PC-9 (cell line): ENCODE measurements around the gene USP22. TPM values are rescaled to one million over a fixed set of nuclear protein-coding genes. Genes with fewer than 3 reads are reported as not detected.

Experiments used
- BruUV-seq: library from RNA; stranded (reverse); fragments of 400-500 nt; replicated peaks from 2 replicates; lab custom pipeline; 2021; lab: Mats Ljungman, UMichigan
- CTCF ChIA-PET: fragments of 300-600 bp; sonication (Branson Sonifier 250); formaldehyde crosslinking; loops from one replicate; lab custom pipeline; 2022; ENCODE audit warnings: antibody characterized with exemption; lab: Charles Lee
- POLR2A ChIA-PET: fragments of 300-600 bp; sonication (Branson Sonifier 250); formaldehyde crosslinking; loops from one replicate; lab custom pipeline; 2022; ENCODE audit warnings: antibody characterized with exemption; ENCODE audit not compliant: unreplicated experiment; lab: Charles Lee
- DNase-seq, 2 experiments: peaks; one replicate each; pipeline versions ENCODE4 v3.0.0 to v3.0.0-alpha.2; 2015 to 2022; ENCODE audit warnings: mixed read lengths in 1 of 2
- H2AFZ ChIP-seq: fragments of 200-600 bp; sonication (generic); 2 replicates; pipeline ENCODE4 v1.8.1; 2017; ENCODE audit warnings: antibody characterized with exemption
- H3F3A ChIP-seq: fragments of 200-600 bp; sonication (generic); 2 replicates; pipeline ENCODE4 v1.8.1; 2017; ENCODE audit warnings: antibody characterized with exemption, mild to moderate bottlenecking, low read depth; ENCODE audit not compliant: insufficient read depth
- H3K27ac ChIP-seq: fragments of 200-600 bp; sonication (generic); 2 replicates; pipeline ENCODE4 v1.6.1; 2016; ENCODE audit warnings: mixed run types
- H3K27me3 ChIP-seq: fragments of 200-600 bp; sonication (generic); 2 replicates; pipeline ENCODE4 v1.6.1; 2016; ENCODE audit warnings: low read depth, mixed run types; ENCODE audit not compliant: insufficient read depth
- H3K36me3 ChIP-seq: fragments of 200-600 bp; sonication (generic); 2 replicates; pipeline ENCODE4 v1.6.1; 2016; ENCODE audit warnings: low read depth, mixed run types
- H3K4me1 ChIP-seq: fragments of 200-600 bp; sonication (generic); replicated peaks from 2 replicates; pipeline ENCODE4 v1.6.1; 2016; ENCODE audit warnings: mixed run types; ENCODE audit not compliant: insufficient read depth
- H3K4me2 ChIP-seq: fragments of 200-600 bp; sonication (generic); 2 replicates; pipeline ENCODE4 v1.6.1; 2017; ENCODE audit warnings: mixed run types
- H3K4me3 ChIP-seq: fragments of 200-600 bp; sonication (generic); 2 replicates; pipeline ENCODE4 v1.6.1; 2016; ENCODE audit warnings: mixed run types
- H3K79me2 ChIP-seq: fragments of 200-600 bp; sonication (generic); 2 replicates; pipeline ENCODE4 v1.6.1; 2017; ENCODE audit warnings: low read depth, mixed run types
- H3K9me2 ChIP-seq: fragments of 200-600 bp; sonication (generic); 2 replicates; pipeline ENCODE4 v1.8.1; 2017; ENCODE audit warnings: mild to moderate bottlenecking; ENCODE audit not compliant: insufficient read depth
- H3K9me3 ChIP-seq: fragments of 200-600 bp; sonication (generic); 2 replicates; pipeline ENCODE4 v1.8.1; 2016; ENCODE audit warnings: low read depth; ENCODE audit not compliant: insufficient read depth
- H4K20me1 ChIP-seq: fragments of 200-600 bp; sonication (generic); 2 replicates; pipeline ENCODE4 v1.8.1; 2017; ENCODE audit not compliant: insufficient read depth
- EZH2 ChIP-seq: fragments of 200-600 bp; sonication (generic); IDR thresholded peaks from 2 replicates; pipeline ENCODE4 v1.8.0; 2017; ENCODE audit warnings: antibody characterized with exemption, low read depth
- intact Hi-C: fragments of 100-400 bp; cut with micrococcal nuclease; formaldehyde crosslinking; loops from one replicate; pipeline ENCODE4 v1.10.0; 2022; ENCODE audit not compliant: unreplicated experiment
- total RNA-seq: library from RNA; stranded (reverse); gene quantifications from 2 replicates; pipeline ENCODE4 v1.2.3, GENCODE V29; 2021
- TF ChIP-seq, protein P1 (sequence below): fragments of 200-600 bp; sonication (generic); conservative IDR thresholded peaks from 2 replicates; pipeline ENCODE4 v1.6.1; 2017; ENCODE audit warnings: mixed run types, antibody characterized with exemption, mild to moderate bottlenecking, moderate library complexity

The USP22 gene
- total RNA-seq, 1 experiment from 2014 or later = 296 TPM

DNA sequence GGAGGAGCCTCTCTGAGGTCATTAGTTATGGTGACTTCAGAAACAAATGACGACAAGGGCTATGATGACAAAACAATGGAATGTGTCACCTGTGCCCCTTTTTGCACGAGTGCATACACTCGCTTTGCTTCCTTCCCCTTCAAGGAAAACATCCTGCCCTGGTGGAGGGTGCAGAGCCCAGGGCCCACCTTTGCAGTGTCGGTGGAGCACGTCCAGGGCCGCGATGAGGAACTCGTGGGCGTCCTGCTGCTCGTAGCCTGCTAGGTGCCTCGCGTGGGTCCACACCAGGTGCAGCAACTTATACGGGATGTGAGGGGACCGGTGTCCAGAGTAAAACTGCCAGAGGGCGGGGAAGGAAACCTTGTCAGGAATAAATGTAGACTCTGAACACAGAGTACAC is 27.2 kb downstream of the USP22 start:
- BruUV-seq = no TSS peak

DNA sequence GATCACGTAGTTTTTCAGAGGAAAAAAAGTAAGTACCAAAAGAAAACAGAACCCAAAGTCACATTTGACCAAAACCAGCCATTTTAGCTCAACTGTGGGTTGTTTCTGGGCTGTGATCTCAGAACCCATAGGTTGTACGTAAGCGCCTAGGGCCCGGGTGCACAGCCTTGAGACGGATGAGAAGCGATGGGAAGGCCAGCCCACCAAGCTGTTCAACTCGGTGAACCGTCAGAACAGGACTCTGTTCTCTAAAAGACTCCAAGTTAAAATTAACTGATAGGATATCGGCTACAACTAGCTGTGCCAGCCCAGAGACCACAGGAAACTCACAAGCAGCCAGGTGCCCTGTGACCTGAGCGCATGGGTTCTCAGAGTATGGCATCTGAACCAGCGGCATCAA is 28.3 kb downstream of the USP22 start:
- Histone ChIP-seq H3F3A (peaks cover 5% of the 10 kb centered on the region; the same call in 1 of the 2 replicates), H3K79me2 (peaks cover 32% of the 10 kb centered on the region; the same call in 1 of the 2 replicates), H2AFZ (no peak overlapping the region), H3K9me2 (no peaks in the 10 kb centered on the region), H3K4me3 (no peak overlapping the region), H3K9me3 (no peaks in the 10 kb centered on the region), H3K4me1 (no peaks in the 10 kb centered on the region), H3K27me3 (no peaks in the 10 kb centered on the region), H4K20me1 (peaks cover 92% of the 10 kb centered on the region), H3K36me3 (peaks cover 37% of the 10 kb centered on the region), H3K27ac (no peak overlapping the region), H3K4me2 (no peak overlapping the region)
- intact Hi-C loops = no loop called here
- DNase-seq = no peak
- POLR2A ChIA-PET = no interaction called here
- no TSS peak for BruUV-seq
- CTCF ChIA-PET = interaction anchor here (1.4 kb wide), 1 partner anchor 11 kb away, joined by 3 read pairs; no protein-coding TSS in a partner anchor
- no peak for TF ChIP-seq EZH2
- TF ChIP-seq, protein P1, sequence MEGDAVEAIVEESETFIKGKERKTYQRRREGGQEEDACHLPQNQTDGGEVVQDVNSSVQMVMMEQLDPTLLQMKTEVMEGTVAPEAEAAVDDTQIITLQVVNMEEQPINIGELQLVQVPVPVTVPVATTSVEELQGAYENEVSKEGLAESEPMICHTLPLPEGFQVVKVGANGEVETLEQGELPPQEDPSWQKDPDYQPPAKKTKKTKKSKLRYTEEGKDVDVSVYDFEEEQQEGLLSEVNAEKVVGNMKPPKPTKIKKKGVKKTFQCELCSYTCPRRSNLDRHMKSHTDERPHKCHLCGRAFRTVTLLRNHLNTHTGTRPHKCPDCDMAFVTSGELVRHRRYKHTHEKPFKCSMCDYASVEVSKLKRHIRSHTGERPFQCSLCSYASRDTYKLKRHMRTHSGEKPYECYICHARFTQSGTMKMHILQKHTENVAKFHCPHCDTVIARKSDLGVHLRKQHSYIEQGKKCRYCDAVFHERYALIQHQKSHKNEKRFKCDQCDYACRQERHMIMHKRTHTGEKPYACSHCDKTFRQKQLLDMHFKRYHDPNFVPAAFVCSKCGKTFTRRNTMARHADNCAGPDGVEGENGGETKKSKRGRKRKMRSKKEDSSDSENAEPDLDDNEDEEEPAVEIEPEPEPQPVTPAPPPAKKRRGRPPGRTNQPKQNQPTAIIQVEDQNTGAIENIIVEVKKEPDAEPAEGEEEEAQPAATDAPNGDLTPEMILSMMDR = no peak

More for the DNA sequence above, 27.2 kb downstream of the USP22 start:
- Histone ChIP-seq H3K9me2 (no peaks in the 10 kb centered on the region), H3K4me3 (no peak overlapping the region), H3F3A (no peaks in the 10 kb centered on the region; the same call in 1 of the 2 replicates), H3K4me1 (no peaks in the 10 kb centered on the region), H3K27ac (no peak overlapping the region), H2AFZ (no peak overlapping the region), H3K79me2 (peaks cover 32% of the 10 kb centered on the region; the same call in 1 of the 2 replicates), H3K27me3 (no peaks in the 10 kb centered on the region), H3K36me3 (peaks cover 34% of the 10 kb centered on the region), H4K20me1 (peaks cover 92% of the 10 kb centered on the region), H3K4me2 (no peak overlapping the region), H3K9me3 (no peaks in the 10 kb centered on the region)
- CTCF ChIA-PET = interaction anchor here (1.4 kb wide), 1 partner anchor 12 kb away, joined by 3 read pairs; no protein-coding TSS in a partner anchor
- DNase-seq = no peak
- intact Hi-C loops = no loop called here
- TF ChIP-seq, protein P1 = no peak
- TF ChIP-seq EZH2 = no peak
- POLR2A ChIA-PET = no interaction called here

DNA sequence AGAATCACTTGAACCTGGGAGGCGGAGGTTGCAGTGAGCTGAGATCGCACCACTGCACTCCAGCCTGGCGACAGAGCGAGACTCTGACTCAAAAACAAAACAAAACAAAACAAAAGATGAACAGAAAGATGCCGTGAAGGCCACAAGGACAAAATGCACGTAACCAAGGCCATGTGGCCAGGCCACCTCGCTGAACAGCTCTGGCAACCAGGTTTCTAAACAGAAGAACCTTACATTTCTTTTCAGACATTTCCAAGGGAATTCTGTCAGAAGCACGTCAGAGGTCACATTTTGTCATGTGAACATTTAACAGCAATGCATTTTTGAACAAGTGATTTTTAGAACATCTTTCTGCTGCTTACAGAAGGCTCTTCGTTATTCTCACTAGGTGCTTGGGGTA is 28.8 kb downstream of the USP22 start:
- no peaks in the 10 kb centered on the region for H3K4me1 ChIP-seq
- H3K79me2 ChIP-seq = peaks cover 28% of the 10 kb centered on the region; the same call in 1 of the 2 replicates
- no peak overlapping the region for H3K4me3 ChIP-seq
- intact Hi-C loops = no loop called here
- BruUV-seq = no TSS peak
- no peaks in the 10 kb centered on the region for H3K9me3 ChIP-seq
- DNase-seq = no peak
- peaks cover 92% of the 10 kb centered on the region for H4K20me1 ChIP-seq
- H3K27me3 ChIP-seq = no peaks in the 10 kb centered on the region
- H3K9me2 ChIP-seq = no peaks in the 10 kb centered on the region
- ChIA-PET CTCF (no interaction called here), POLR2A (no interaction called here)
- no peak for TF ChIP-seq EZH2
- TF ChIP-seq, protein P1 = no peak
- H3K36me3 ChIP-seq = peaks cover 36% of the 10 kb centered on the region
- H3F3A ChIP-seq = peaks cover 5% of the 10 kb centered on the region; the same call in 1 of the 2 replicates
- H3K27ac ChIP-seq = no peak overlapping the region
- no peak overlapping the region for H2AFZ ChIP-seq
- no peak overlapping the region for H3K4me2 ChIP-seq
